H1 (cell line): Measurements from ENCODE around the gene CLCA1. TPM values are rescaled to one million over a fixed set of nuclear protein-coding genes. Genes with fewer than 3 reads are reported as not detected.

Experiments
- CTCF ChIA-PET: fragments of 300-600 bp; sonication (Branson Sonifier 250); formaldehyde crosslinking; loops from one replicate; lab custom pipeline; 2021; ENCODE audit not compliant: partially characterized antibody; lab: Charles Lee
- POLR2A ChIA-PET: fragments of 300-600 bp; sonication (Branson Sonifier 250); formaldehyde crosslinking; loops from one replicate; lab custom pipeline; 2021; ENCODE audit warnings: inconsistent platforms; ENCODE audit not compliant: partially characterized antibody; lab: Charles Lee
- DNase-seq, 2 experiments: peaks; one replicate each; pipeline versions ENCODE4 v3.0.0 to v3.0.0-alpha.2; 2010 to 2022; ENCODE audit warnings: low spot score in 2 of 2, low read depth in 1 of 2, mixed read lengths in 1 of 2
- FAIRE-seq: peaks from 2 replicates; lab custom pipeline; 2011; peaks lifted over from hg19 to GRCh38; lab: Jason Lieb, UNC
- H2AFZ ChIP-seq: 2 replicates; pipeline ENCODE4 v1.8.1; 2012; ENCODE audit warnings: low read length, inconsistent platforms
- H2AK5ac ChIP-seq: 2 replicates; pipeline ENCODE4 v1.6.1; 2013; ENCODE audit warnings: low read depth, low read length
- H2BK120ac ChIP-seq: replicated peaks from 2 replicates; pipeline ENCODE3; 2013; ENCODE audit warnings: low read depth, low read length, inconsistent platforms
- H2BK12ac ChIP-seq: 2 replicates; pipeline ENCODE4 v1.6.1; 2013; ENCODE audit warnings: low read depth, low read length
- H2BK15ac ChIP-seq: 2 replicates; pipeline ENCODE4 v1.6.1; 2013; ENCODE audit warnings: low read length
- H2BK20ac ChIP-seq: 2 replicates; pipeline ENCODE4 v1.6.1; 2013; ENCODE audit warnings: low read length
- H2BK5ac ChIP-seq: 2 replicates; pipeline ENCODE4 v1.6.1; 2013; ENCODE audit warnings: low read depth, low read length
- H3K14ac ChIP-seq: 2 replicates; pipeline ENCODE4 v1.6.1; 2013; ENCODE audit warnings: inconsistent platforms; ENCODE audit not compliant: insufficient read length
- H3K18ac ChIP-seq: 2 replicates; pipeline ENCODE4 v1.6.1; 2013; ENCODE audit warnings: low read length; ENCODE audit errors: extremely low read depth
- H3K23ac ChIP-seq: 2 replicates; pipeline ENCODE4 v1.6.1; 2013; ENCODE audit warnings: inconsistent platforms; ENCODE audit not compliant: insufficient read length
- H3K23me2 ChIP-seq: 2 replicates; pipeline ENCODE4 v1.6.1; 2013; ENCODE audit warnings: low read depth, low read length
- H3K27ac ChIP-seq: 2 replicates; pipeline ENCODE4 v1.6.1; 2011; ENCODE audit warnings: low read depth, low read length, inconsistent platforms
- H3K27me3 ChIP-seq, 4 experiments: replicated peaks in 1 of 4; 1 replicate in 1 of 4; 2 replicates in 3 of 4; pipeline versions ENCODE4 v1.6.1 to v1.8.1; 2011 to 2013; ENCODE audit warnings: low read length in 3 of 4, mild to moderate bottlenecking in 3 of 4, inconsistent platforms in 2 of 4, mixed read lengths in 2 of 4, moderate library complexity in 1 of 4; ENCODE audit not compliant: control insufficient read depth in 3 of 4, insufficient read depth in 3 of 4; ENCODE audit errors: extremely low read depth in 1 of 4
- H3K36me3 ChIP-seq, 4 experiments: 2 replicates each; pipeline versions ENCODE4 v1.6.1 to v1.8.1; 2011 to 2013; ENCODE audit warnings: mild to moderate bottlenecking in 4 of 4, low read length in 3 of 4, moderate library complexity in 2 of 4, control low read depth in 1 of 4, inconsistent platforms in 1 of 4; ENCODE audit not compliant: insufficient read depth in 4 of 4, control insufficient read depth in 2 of 4
- H3K4ac ChIP-seq: replicated peaks from 2 replicates; pipeline ENCODE3; 2013; ENCODE audit warnings: low read length, low read depth, mixed read lengths, inconsistent platforms; ENCODE audit not compliant: insufficient read length
- H3K4me1 ChIP-seq, 4 experiments: replicated peaks in 1 of 4; 1 replicate in 1 of 4; 2 replicates in 3 of 4; pipeline versions ENCODE4 v1.6.1 to v1.8.1; 2011 to 2013; ENCODE audit warnings: low read length in 3 of 4, inconsistent platforms in 2 of 4, mixed read lengths in 1 of 4; ENCODE audit not compliant: insufficient read depth in 4 of 4, control insufficient read depth in 3 of 4
- H3K4me2 ChIP-seq, 2 experiments: 2 replicates each; pipeline versions ENCODE4 v1.6.1 to v1.8.1; 2011 to 2013; ENCODE audit warnings: low read depth in 2 of 2, low read length in 2 of 2, control low read depth in 1 of 2, inconsistent platforms in 1 of 2, mild to moderate bottlenecking in 1 of 2; ENCODE audit not compliant: insufficient read depth in 1 of 2
- H3K4me3 ChIP-seq, 4 experiments: fragments of 200-600, 300-600 bp in 1 of 4; sonication (generic), shearing (Covaris generic), sonication (Bioruptor Twin) in 1 of 4; 2 replicates each; pipeline versions ENCODE4 v1.5.1 to v1.8.1; 2011 to 2016; ENCODE audit warnings: low read length in 4 of 4, low read depth in 3 of 4, control low read depth in 2 of 4, inconsistent platforms in 2 of 4, mild to moderate bottlenecking in 2 of 4, mixed read lengths in 1 of 4, moderate library complexity in 1 of 4; ENCODE audit not compliant: insufficient read depth in 2 of 4; ENCODE audit errors: extremely low read depth in 1 of 4
- H3K56ac ChIP-seq: replicated peaks from 2 replicates; pipeline ENCODE3; 2013; ENCODE audit warnings: low read depth, mild to moderate bottlenecking, mixed read lengths, low read length, inconsistent platforms; ENCODE audit not compliant: insufficient read length
- H3K79me1 ChIP-seq: 2 replicates; pipeline ENCODE4 v1.6.1; 2013; ENCODE audit warnings: low read depth, low read length, control low read depth
- H3K79me2 ChIP-seq, 2 experiments: 2 replicates each; pipeline versions ENCODE4 v1.6.1 to v1.8.1; 2012 to 2013; ENCODE audit warnings: low read length in 2 of 2, mild to moderate bottlenecking in 2 of 2, inconsistent platforms in 1 of 2; ENCODE audit not compliant: insufficient read depth in 2 of 2, control insufficient read depth in 1 of 2
- H3K9ac ChIP-seq, 4 experiments: replicated peaks in 1 of 4; 1 replicate in 1 of 4; 2 replicates in 3 of 4; pipeline versions ENCODE4 v1.6.1 to v1.8.1; 2011 to 2013; ENCODE audit warnings: low read depth in 3 of 4, low read length in 3 of 4, control low read depth in 2 of 4, mild to moderate bottlenecking in 2 of 4, moderate library complexity in 2 of 4, inconsistent platforms in 1 of 4; ENCODE audit errors: extremely low read depth in 1 of 4
- H3K9me3 ChIP-seq, 2 experiments: 2 replicates each; pipeline versions ENCODE4 v1.6.1 to v1.8.1; 2012 to 2013; ENCODE audit warnings: mild to moderate bottlenecking in 2 of 2, moderate library complexity in 2 of 2, control low read depth in 1 of 2, inconsistent platforms in 1 of 2, low read depth in 1 of 2, low read length in 1 of 2, mixed read lengths in 1 of 2; ENCODE audit not compliant: insufficient read depth in 2 of 2
- H4K20me1 ChIP-seq, 2 experiments: replicated peaks in 1 of 2; 2 replicates each; pipeline versions ENCODE3 to v1.8.1; 2011 to 2013; ENCODE audit warnings: inconsistent platforms in 2 of 2, low read length in 2 of 2, mild to moderate bottlenecking in 1 of 2; ENCODE audit not compliant: insufficient read depth in 2 of 2, control insufficient read depth in 1 of 2
- H4K5ac ChIP-seq: 2 replicates; pipeline ENCODE4 v1.6.1; 2013; ENCODE audit warnings: low read length, low read depth, mixed read lengths, inconsistent platforms; ENCODE audit not compliant: insufficient read length
- H4K8ac ChIP-seq: 2 replicates; pipeline ENCODE4 v1.8.0; 2013; ENCODE audit warnings: mild to moderate bottlenecking, moderate library complexity, low read length, inconsistent platforms; ENCODE audit not compliant: insufficient read depth; ENCODE audit errors: extremely low read depth
- H4K91ac ChIP-seq: replicated peaks from 2 replicates; pipeline ENCODE3; 2013; ENCODE audit warnings: low read length, mixed read lengths, inconsistent platforms; ENCODE audit not compliant: insufficient read length
- BACH1 ChIP-seq: IDR thresholded peaks from 2 replicates; pipeline ENCODE4 v1.6.1; 2012; ENCODE audit warnings: low read length, improper control_type of control experiment
- CBX5 ChIP-seq: fragments of 300-800, 300-1000 bp; sonication (generic); IDR thresholded peaks from 2 replicates; pipeline ENCODE4 v1.7.1; 2016; ENCODE audit warnings: antibody characterized with exemption, low read length, low read depth
- GABPA ChIP-seq: IDR thresholded peaks from 2 replicates; pipeline ENCODE4 v1.6.1; 2011; ENCODE audit warnings: mild to moderate bottlenecking, low read length, moderate library complexity, borderline replicate concordance; ENCODE audit not compliant: insufficient read depth
- RFX5 ChIP-seq: IDR thresholded peaks from 2 replicates; pipeline ENCODE4 v1.6.1; 2011; ENCODE audit warnings: low read depth, low read length, improper control_type of control experiment, borderline replicate concordance
- TAF7 ChIP-seq: optimal IDR thresholded peaks from 2 replicates; pipeline ENCODE3; 2011; ENCODE audit warnings: low read depth, mild to moderate bottlenecking, inconsistent platforms, low read length, moderate library complexity, borderline replicate concordance
- TBP ChIP-seq: IDR thresholded peaks from 2 replicates; pipeline ENCODE4 v1.6.1; 2011; ENCODE audit warnings: low read depth, low read length, improper control_type of control experiment
- YY1 ChIP-seq: IDR thresholded peaks from 2 replicates; pipeline ENCODE4 v1.6.1; 2011; ENCODE audit warnings: low read depth, mild to moderate bottlenecking, low read length
- WGBS, 2 experiments: shearing (Covaris generic) in 1 of 2; methylation state at CpG; one replicate each; pipeline versions ENCODE4 v1.1.6 to v1.1.7; 2013 to 2015; ENCODE audit warnings: low lambda C conversion rate in 2 of 2, mixed read lengths in 2 of 2, inconsistent platforms in 1 of 2, low coverage in 1 of 2, missing lambda C conversion rate in 1 of 2; ENCODE audit not compliant: insufficient replicate concordance in 2 of 2, insufficient coverage in 1 of 2, insufficient read length in 1 of 2; ENCODE audit errors: extremely low coverage in 1 of 2, missing lambda C conversion rate in 1 of 2; 5-methylcytosine and 5-hydroxymethylcytosine counted together
- polyA plus RNA-seq, 7 experiments: library from polyadenylated mRNA; depleted of rRNA in 3 of 7; stranded (reverse) in 5 of 7; unstranded in 2 of 7; fragments of >200 nt in 5 of 7; fragments of 200-250 nt in 2 of 7; gene quantifications; 1 replicate in 5 of 7; 2 replicates in 1 of 7; 4 replicates in 1 of 7; pipeline versions ENCODE4 v1.2.1 to v1.2.3, GENCODE V29; 2011 to 2013; ENCODE audit warnings: missing spikeins in 2 of 7, mixed read lengths in 2 of 7
- total RNA-seq: library from RNA; stranded (reverse); fragmentation: NEBNext Ultra II Directional; extraction: Animal tissue kit (Norgen Biotek cat#: 25700); gene quantifications from 2 replicates; pipeline ENCODE4 v1.2.1, GENCODE V29; 2021

Gene CLCA1
- total and polyA plus RNA-seq, 2 of the 8 experiments (the other 6 are each of a cell fraction or from before 2014, with no cell fraction given): not detected

- Histone ChIP-seq H3K79me1 (no peaks in the 10 kb centered on the region), H4K8ac (no peak overlapping the region), H3K27ac (no peak overlapping the region), H3K27me3 (no peaks in the 10 kb centered on the region), H4K91ac (no peak overlapping the region), H2BK12ac (no peak overlapping the region), H3K4me2 (no peak overlapping the region), H3K18ac (no peak overlapping the region), H3K36me3 (no peaks in the 10 kb centered on the region), H3K79me2 (no peaks in the 10 kb centered on the region), H2AK5ac (no peak overlapping the region), H3K4me3 (no peak overlapping the region), H2BK120ac (no peak overlapping the region), H3K23ac (no peak overlapping the region), H3K9me3 (no peaks in the 10 kb centered on the region), H2AFZ (no peak overlapping the region), H3K4ac (no peak overlapping the region), H3K14ac (no peak overlapping the region), H4K5ac (no peak overlapping the region), H4K20me1 (no peaks in the 10 kb centered on the region), H3K23me2 (no peaks in the 10 kb centered on the region), H2BK5ac (no peak overlapping the region), H2BK20ac (no peak overlapping the region), H3K4me1 (no peaks in the 10 kb centered on the region), H2BK15ac (no peak overlapping the region), H3K56ac (no peak overlapping the region), H3K9ac (no peak overlapping the region)
- WGBS, 2 experiments: 54% methylated on average over 3 of the region's 3 CpGs; no CpG with 5 or more reads in 1 of the 2 experiments
- no peak for FAIRE-seq
- ChIA-PET CTCF (interaction anchor here (0.6 to 1.4 kb wide), 4 partner anchors 9 to 56 kb away, joined by 3 to 4 read pairs (median 4); no protein-coding TSS in a partner anchor), POLR2A (no interaction called here)
- DNase-seq: no peak
- no peak for TF ChIP-seq YY1
- TF ChIP-seq GABPA: no peak
- no peak for TF ChIP-seq TAF7
- TF ChIP-seq BACH1: no peak
- no peak for TF ChIP-seq CBX5
- TF ChIP-seq TBP: no peak
- TF ChIP-seq RFX5: no peak
These were observed 17.9 kb upstream of the CLCA1 start for GRCh38 chr1:86450847-86451246.
